Natural killer cell (primary cell): ENCODE results near the gene KIF16B. TPM values are rescaled to one million over a fixed set of nuclear protein-coding genes. Genes with fewer than 3 reads are reported as not detected.

Source experiments
- ATAC-seq, 3 donors: fragments of 150-1000 bp in 2 of 3; fragments of 200-7000 bp in 1 of 3; cut with Tn5 transposase; 1 replicate in 1 of 3; 2 replicates in 2 of 3; pipeline ENCODE4 v1.10.0; 2021; ENCODE audit warnings: mild to moderate bottlenecking in 2 of 3, moderate library complexity in 2 of 3
- DNase-seq, 2 donors: peaks; one replicate each; pipeline versions ENCODE4 v3.0.0 to v3.0.0-alpha.2; 2013 to 2021; ENCODE audit warnings: mixed read lengths in 1 of 2
- H3K27ac ChIP-seq: one replicate; pipeline ENCODE4 v1.5.1; 2013; ENCODE audit warnings: mild to moderate bottlenecking, low read length
- H3K27me3 ChIP-seq: one replicate; pipeline ENCODE4 v1.6.1; 2013; ENCODE audit warnings: low read length; ENCODE audit not compliant: control insufficient read depth, insufficient read depth
- H3K36me3 ChIP-seq: one replicate; pipeline ENCODE4 v1.6.1; 2013; ENCODE audit warnings: low read length; ENCODE audit not compliant: control insufficient read depth, insufficient read depth
- H3K4me1 ChIP-seq: one replicate; pipeline ENCODE4 v1.6.1; 2013; ENCODE audit warnings: low read length; ENCODE audit not compliant: control insufficient read depth, insufficient read depth
- H3K4me3 ChIP-seq: one replicate; pipeline ENCODE4 v1.5.1; 2013; ENCODE audit warnings: low read length
- H3K9me3 ChIP-seq: one replicate; pipeline ENCODE4 v1.6.1; 2013; ENCODE audit warnings: low read length; ENCODE audit not compliant: control insufficient read depth, insufficient read depth
- H3K27ac Mint-ChIP-seq, 2 donors: one replicate each; pipeline ENCODE4 v1.8.0; 2022; ENCODE audit warnings: mild to moderate bottlenecking in 2 of 2, mixed read lengths in 2 of 2, moderate library complexity in 1 of 2
- H3K27me3 Mint-ChIP-seq, 2 donors: one replicate each; pipeline ENCODE4 v1.8.0; 2022; ENCODE audit warnings: low read depth in 2 of 2, mixed read lengths in 2 of 2
- H3K36me3 Mint-ChIP-seq: one replicate; pipeline ENCODE4 v1.8.0; 2022; ENCODE audit warnings: mixed read lengths
- H3K4me1 Mint-ChIP-seq, 2 donors: one replicate each; pipeline ENCODE4 v1.8.0; 2022; ENCODE audit warnings: mixed read lengths in 2 of 2
- H3K4me3 Mint-ChIP-seq: one replicate; pipeline ENCODE4 v1.8.0; 2022; ENCODE audit warnings: mild to moderate bottlenecking, moderate library complexity, mixed read lengths
- H3K9me3 Mint-ChIP-seq, 2 donors: one replicate each; pipeline ENCODE4 v1.8.0; 2022; ENCODE audit warnings: mixed read lengths in 2 of 2
- CTCF ChIP-seq: fragments of 200-600 bp; IDR thresholded peaks from one replicate; pipeline ENCODE4 v1.8.0; 2022; ENCODE audit warnings: antibody characterized with exemption
- WGBS: methylation state at CpG from one replicate; pipeline ENCODE4 v1.1.7; 2013; ENCODE audit warnings: missing lambda C conversion rate; ENCODE audit not compliant: insufficient coverage; 5-methylcytosine and 5-hydroxymethylcytosine counted together
- intact Hi-C: fragments of 100-400 bp; cut with micrococcal nuclease; formaldehyde crosslinking; loops from one replicate; pipeline ENCODE4 v1.14.2; 2022
- total RNA-seq, 4 donors: library from RNA; stranded (reverse); fragments of 120-200 nt in 1 of 4; gene quantifications; one replicate each; pipeline versions ENCODE4 v1.2.3 to v1.2.4, GENCODE V29; 2013 to 2022

KIF16B gene
- total RNA-seq, 3 donors from 2014 or later (not counting 1 experiment from before 2014, with no cell fraction given): 3.9 to 11.8 (median 9.2) TPM

GRCh38 chr20:16301986-16302385 is 271.3 kb downstream of the KIF16B start:
- H3K36me3 Mint-ChIP-seq: peaks cover 9% of the 10 kb centered on the region
- no peak overlapping the region for H3K27ac Mint-ChIP-seq

GRCh38 chr20:16299897-16300296 is 273.4 kb downstream of the KIF16B start:
- DNase-seq: no peak

More at GRCh38 chr20:16301986-16302385, 271.3 kb downstream of the KIF16B start:
- H3K9me3 Mint-ChIP-seq: peaks cover 6 to 9% of the 10 kb centered on the region in 2 donors
- Histone ChIP-seq H3K36me3 (no peaks in the 10 kb centered on the region), H3K4me1 (no peaks in the 10 kb centered on the region), H3K27me3 (no peaks in the 10 kb centered on the region), H3K9me3 (no peaks in the 10 kb centered on the region), H3K27ac (no peak overlapping the region), H3K4me3 (no peak overlapping the region)
- intact Hi-C loops: no loop called here
- H3K4me1 Mint-ChIP-seq: no peaks in the 10 kb centered on the region
- DNase-seq: no peak
- no peaks in the 10 kb centered on the region for H3K27me3 Mint-ChIP-seq
- ATAC-seq: no peak
- TF ChIP-seq CTCF: no peak
- no CpG with 5 or more reads among the region's 1 CpG for WGBS
- H3K4me3 Mint-ChIP-seq: no peak overlapping the region

GRCh38 chr20:16296931-16297330 is 276.3 kb downstream of the KIF16B start:
- Histone ChIP-seq H3K9me3 (no peaks in the 10 kb centered on the region), H3K4me3 (no peak overlapping the region), H3K4me1 (no peaks in the 10 kb centered on the region), H3K27me3 (no peaks in the 10 kb centered on the region), H3K27ac (no peak overlapping the region), H3K36me3 (no peaks in the 10 kb centered on the region)
- Mint-ChIP-seq H3K36me3 (no peaks in the 10 kb centered on the region), H3K27me3 (no peaks in the 10 kb centered on the region), H3K4me1 (no peaks in the 10 kb centered on the region), H3K27ac (no peak overlapping the region), H3K4me3 (no peak overlapping the region), H3K9me3 (peaks cover 0 to 5% of the 10 kb centered on the region in 2 donors)
- intact Hi-C loops: no loop called here
- no peak for ATAC-seq
- no peak for DNase-seq
- TF ChIP-seq CTCF: no peak
- 81% methylated on average over 3 of the region's 3 CpGs for WGBS

More at GRCh38 chr20:16299897-16300296, 273.4 kb downstream of the KIF16B start:
- 92% methylated on average over 3 of the region's 6 CpGs for WGBS
- Mint-ChIP-seq H3K27ac (no peak overlapping the region), H3K36me3 (peaks cover 9% of the 10 kb centered on the region), H3K4me1 (no peaks in the 10 kb centered on the region), H3K4me3 (no peak overlapping the region), H3K9me3 (peaks cover 4 to 7% of the 10 kb centered on the region in 2 donors), H3K27me3 (no peaks in the 10 kb centered on the region)
- H3K4me1 ChIP-seq: no peaks in the 10 kb centered on the region
- no peak overlapping the region for H3K4me3 ChIP-seq
- TF ChIP-seq CTCF: no peak
- H3K9me3 ChIP-seq: no peaks in the 10 kb centered on the region
- intact Hi-C loops: no loop called here
- no peak for ATAC-seq
- no peaks in the 10 kb centered on the region for H3K36me3 ChIP-seq
- H3K27me3 ChIP-seq: no peaks in the 10 kb centered on the region
- H3K27ac ChIP-seq: no peak overlapping the region

GRCh38 chr20:16295534-16295933 is 277.7 kb downstream of the KIF16B start:
- Mint-ChIP-seq H3K36me3 (no peaks in the 10 kb centered on the region), H3K9me3 (peaks cover 0 to 3% of the 10 kb centered on the region in 2 donors), H3K27ac (no peak overlapping the region), H3K4me3 (no peak overlapping the region), H3K4me1 (no peaks in the 10 kb centered on the region), H3K27me3 (no peaks in the 10 kb centered on the region)
- no peak overlapping the region for H3K4me3 ChIP-seq
- peaks cover under 1% of the 10 kb centered on the region for H3K9me3 ChIP-seq
- H3K4me1 ChIP-seq: no peaks in the 10 kb centered on the region
- WGBS: 100% methylated on average over 3 of the region's 5 CpGs
- intact Hi-C loops: no loop called here
- no peak for TF ChIP-seq CTCF
- ATAC-seq: no peak
- no peak overlapping the region for H3K27ac ChIP-seq
- H3K36me3 ChIP-seq: no peaks in the 10 kb centered on the region
- no peak for DNase-seq
- H3K27me3 ChIP-seq: no peaks in the 10 kb centered on the region
